IPS-18a (cell line): ENCODE results near the gene CYP19A1.

ENCODE experiments used
- H3K27ac ChIP-seq: one replicate; pipeline ENCODE4 v1.5.1; 2013; ENCODE audit warnings: low read length
- H3K27me3 ChIP-seq: one replicate; pipeline ENCODE4 v1.6.1; 2013; ENCODE audit warnings: mild to moderate bottlenecking, low read length; ENCODE audit not compliant: control insufficient read depth, insufficient read depth
- H3K36me3 ChIP-seq: one replicate; pipeline ENCODE4 v1.6.1; 2013; ENCODE audit warnings: low read depth, low read length; ENCODE audit not compliant: control insufficient read depth
- H3K4me1 ChIP-seq: one replicate; pipeline ENCODE4 v1.6.1; 2013; ENCODE audit warnings: low read depth, low read length; ENCODE audit not compliant: control insufficient read depth
- H3K4me3 ChIP-seq: one replicate; pipeline ENCODE4 v1.5.1; 2013; ENCODE audit warnings: low read length
- H3K9ac ChIP-seq: one replicate; pipeline ENCODE4 v1.6.1; 2013; ENCODE audit warnings: mild to moderate bottlenecking, low read length, moderate library complexity
- H3K9me3 ChIP-seq: one replicate; pipeline ENCODE4 v1.6.1; 2013; ENCODE audit warnings: low read depth, low read length; ENCODE audit not compliant: control insufficient read depth

CYP19A1 gene

GRCh38 chr15:51224428-51224827 lies 114.0 kb downstream of the CYP19A1 start:
- H3K4me3 ChIP-seq = no peak overlapping the region
- peaks cover 6% of the 10 kb centered on the region for H3K4me1 ChIP-seq
- H3K27ac ChIP-seq = no peak overlapping the region
- H3K36me3 ChIP-seq = no peaks in the 10 kb centered on the region
- H3K9ac ChIP-seq = no peak overlapping the region
- no peaks in the 10 kb centered on the region for H3K27me3 ChIP-seq
- H3K9me3 ChIP-seq = no peaks in the 10 kb centered on the region

GRCh38 chr15:51223771-51224229 lies 114.6 kb downstream of the CYP19A1 start:
- Histone ChIP-seq H3K4me3 (no peak overlapping the region), H3K36me3 (no peaks in the 10 kb centered on the region), H3K9ac (no peak overlapping the region), H3K4me1 (peaks cover 6% of the 10 kb centered on the region), H3K9me3 (no peaks in the 10 kb centered on the region), H3K27me3 (no peaks in the 10 kb centered on the region), H3K27ac (no peak overlapping the region)

DNA sequence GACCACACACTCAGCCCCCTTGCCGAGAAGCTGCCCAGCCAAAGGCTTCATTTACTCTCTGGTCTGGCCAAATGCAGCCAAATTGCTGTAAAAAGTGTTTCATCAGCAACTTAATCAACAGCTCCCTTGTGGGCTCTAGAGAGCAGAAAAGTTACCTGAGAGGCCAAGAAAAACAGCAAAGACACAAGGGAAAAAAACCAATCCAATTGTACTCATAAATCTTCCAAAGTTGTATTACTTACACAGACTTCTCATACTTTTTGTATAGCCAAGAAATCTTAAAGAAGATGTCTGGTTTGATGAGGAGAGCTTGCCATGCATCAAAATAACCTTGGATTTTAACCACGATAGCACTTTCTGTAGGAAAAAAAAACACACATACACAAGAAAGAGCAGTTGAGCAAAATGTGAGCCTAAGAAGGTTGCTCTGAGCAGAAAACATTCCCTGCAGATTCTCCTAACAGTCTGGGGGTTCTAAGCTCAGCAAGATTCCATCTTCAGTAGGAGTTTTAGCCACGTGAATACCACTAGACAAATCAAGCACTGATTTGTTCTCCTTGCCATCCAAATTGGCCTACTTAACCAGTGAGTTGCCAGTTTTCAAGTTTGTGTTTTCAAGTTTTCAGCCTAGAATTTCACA lies 120.0 kb downstream of the CYP19A1 start:
- no peaks in the 10 kb centered on the region for H3K36me3 ChIP-seq
- no peak overlapping the region for H3K27ac ChIP-seq
- H3K4me1 ChIP-seq = no peaks in the 10 kb centered on the region
- no peaks in the 10 kb centered on the region for H3K9me3 ChIP-seq
- H3K9ac ChIP-seq = no peak overlapping the region
- H3K27me3 ChIP-seq = no peaks in the 10 kb centered on the region
- H3K4me3 ChIP-seq = no peak overlapping the region

- no peak overlapping the region for H3K27ac ChIP-seq
- H3K4me1 ChIP-seq = no peaks in the 10 kb centered on the region
- no peaks in the 10 kb centered on the region for H3K36me3 ChIP-seq
- H3K4me3 ChIP-seq = no peak overlapping the region
- no peak overlapping the region for H3K9ac ChIP-seq
- no peaks in the 10 kb centered on the region for H3K9me3 ChIP-seq
- H3K27me3 ChIP-seq = no peaks in the 10 kb centered on the region
Measured at GRCh38 chr15:51212909-51213308, 125.5 kb downstream of the CYP19A1 start.

DNA sequence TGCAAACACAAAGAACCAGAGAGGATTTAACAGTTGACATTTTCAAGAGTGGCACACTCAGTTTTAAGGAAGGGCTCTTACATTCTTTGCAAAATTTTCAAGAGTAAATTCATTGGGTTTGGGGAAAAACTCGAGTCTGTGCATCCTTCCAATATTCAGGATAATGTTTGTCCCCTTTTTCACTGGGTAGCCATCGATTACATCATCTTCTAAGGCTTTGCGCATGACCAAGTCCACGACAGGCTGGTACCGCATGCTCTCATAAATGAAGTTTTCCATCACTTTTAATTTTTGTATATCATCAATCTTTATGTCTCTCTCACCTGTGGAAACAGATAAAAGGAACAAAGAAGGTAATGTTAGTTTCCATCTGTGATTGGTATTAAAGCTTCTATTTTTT lies 126.2 kb downstream of the CYP19A1 start:
- Histone ChIP-seq H3K4me1 (no peaks in the 10 kb centered on the region), H3K27ac (no peak overlapping the region), H3K9me3 (no peaks in the 10 kb centered on the region), H3K27me3 (no peaks in the 10 kb centered on the region), H3K36me3 (no peaks in the 10 kb centered on the region), H3K4me3 (no peak overlapping the region), H3K9ac (no peak overlapping the region)

DNA sequence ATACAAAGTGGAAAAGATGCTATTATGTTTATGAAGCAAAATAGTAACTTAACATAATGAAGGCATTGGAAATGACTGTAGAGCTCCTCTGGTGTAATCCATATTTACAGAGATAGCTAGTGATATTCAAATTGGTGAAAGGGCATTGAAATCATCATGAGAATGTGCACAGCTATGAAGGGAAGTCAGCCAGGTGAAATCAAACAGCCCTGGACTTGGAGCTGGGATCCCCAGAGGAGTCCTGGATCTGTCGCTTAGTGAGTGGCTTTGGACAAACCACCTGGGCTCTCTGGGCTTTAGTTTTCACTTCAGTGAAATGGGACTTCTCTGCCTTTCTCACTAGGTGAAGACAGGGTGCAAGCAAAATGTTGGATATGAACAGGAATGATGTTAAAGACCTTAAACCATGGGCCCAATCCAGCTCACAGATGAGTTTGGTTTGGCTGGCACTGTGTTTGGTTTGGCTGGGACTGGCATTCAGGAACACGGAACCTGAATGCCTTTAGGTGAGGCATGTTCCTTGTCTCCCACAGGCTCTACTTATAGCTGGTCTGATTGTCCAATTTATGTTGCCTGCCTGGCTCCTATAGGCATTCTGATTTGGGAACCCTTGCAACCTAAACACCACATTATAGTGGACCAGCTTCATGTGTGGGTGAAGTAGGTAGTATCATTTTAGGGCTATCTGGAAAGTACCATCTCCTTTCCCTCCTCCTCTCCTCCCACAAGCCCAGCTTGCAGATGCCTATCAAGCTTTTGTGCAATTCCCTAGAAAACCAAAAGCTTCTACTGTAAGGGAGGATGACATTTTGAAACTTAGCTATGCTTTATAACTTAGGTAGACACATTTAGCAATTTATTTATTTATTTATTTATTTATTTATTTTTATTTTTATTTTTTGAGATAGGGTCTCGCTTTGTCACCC lies 133.1 kb downstream of the CYP19A1 start:
- Histone ChIP-seq H3K4me1 (no peaks in the 10 kb centered on the region), H3K9me3 (no peaks in the 10 kb centered on the region), H3K27me3 (no peaks in the 10 kb centered on the region), H3K9ac (no peak overlapping the region), H3K4me3 (no peak overlapping the region), H3K27ac (no peak overlapping the region), H3K36me3 (no peaks in the 10 kb centered on the region)

GRCh38 chr15:51203797-51204196 lies 134.6 kb downstream of the CYP19A1 start:
- Histone ChIP-seq H3K27ac (no peak overlapping the region), H3K36me3 (no peaks in the 10 kb centered on the region), H3K4me3 (no peak overlapping the region), H3K4me1 (no peaks in the 10 kb centered on the region), H3K9ac (no peak overlapping the region), H3K27me3 (no peaks in the 10 kb centered on the region), H3K9me3 (no peaks in the 10 kb centered on the region)

DNA sequence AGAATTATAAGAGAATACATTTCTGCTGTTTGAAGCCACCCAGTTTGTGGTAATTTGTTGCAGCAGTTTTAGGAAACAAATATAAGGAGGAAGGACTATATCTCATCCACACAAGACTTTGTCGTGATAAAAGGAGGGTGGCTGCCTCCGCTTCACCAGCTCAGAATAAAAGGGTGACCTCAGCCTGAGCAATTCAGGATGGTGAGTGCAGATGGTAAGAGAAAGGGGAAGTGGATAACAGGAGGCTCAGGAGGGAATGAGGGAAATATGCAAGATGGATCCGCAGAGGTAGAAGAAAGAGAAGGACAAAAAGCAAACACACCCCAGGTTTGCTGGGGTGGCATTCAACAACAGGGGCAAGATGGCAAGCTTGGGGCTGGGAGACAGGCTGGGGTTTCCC lies 135.6 kb downstream of the CYP19A1 start:
- Histone ChIP-seq H3K4me1 (no peaks in the 10 kb centered on the region), H3K9me3 (no peaks in the 10 kb centered on the region), H3K9ac (no peak overlapping the region), H3K27ac (no peak overlapping the region), H3K4me3 (no peak overlapping the region), H3K27me3 (no peaks in the 10 kb centered on the region), H3K36me3 (no peaks in the 10 kb centered on the region)

GRCh38 chr15:51201581-51201980 lies 136.8 kb downstream of the CYP19A1 start:
- H3K27me3 ChIP-seq = no peaks in the 10 kb centered on the region
- no peaks in the 10 kb centered on the region for H3K36me3 ChIP-seq
- H3K9ac ChIP-seq = no peak overlapping the region
- no peaks in the 10 kb centered on the region for H3K9me3 ChIP-seq
- H3K4me3 ChIP-seq = no peak overlapping the region
- no peak overlapping the region for H3K27ac ChIP-seq
- no peaks in the 10 kb centered on the region for H3K4me1 ChIP-seq

DNA sequence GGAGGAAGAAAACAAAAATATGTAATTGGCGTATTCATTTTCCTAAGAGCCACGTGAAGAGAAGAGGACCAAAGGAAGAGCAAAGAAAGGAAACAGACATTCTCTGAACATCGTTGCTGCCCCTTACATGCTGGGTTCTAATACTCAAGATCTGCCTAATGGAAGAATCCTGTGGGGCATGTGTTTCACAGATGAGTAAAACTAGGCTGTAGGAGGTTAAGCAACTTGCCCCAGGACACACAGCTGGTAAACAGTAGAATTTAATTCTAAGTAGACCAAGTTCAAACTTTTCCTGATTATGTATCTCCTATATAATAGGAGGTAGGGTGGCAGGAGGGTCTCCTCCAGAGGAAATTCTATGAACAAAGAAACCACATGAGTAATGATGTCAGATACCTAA lies 137.6 kb downstream of the CYP19A1 start:
- H3K27me3 ChIP-seq = no peaks in the 10 kb centered on the region
- H3K27ac ChIP-seq = no peak overlapping the region
- H3K4me3 ChIP-seq = no peak overlapping the region
- no peaks in the 10 kb centered on the region for H3K9me3 ChIP-seq
- H3K9ac ChIP-seq = no peak overlapping the region
- no peaks in the 10 kb centered on the region for H3K36me3 ChIP-seq
- H3K4me1 ChIP-seq = no peaks in the 10 kb centered on the region

- Histone ChIP-seq H3K9ac (no peak overlapping the region), H3K27me3 (no peaks in the 10 kb centered on the region), H3K36me3 (no peaks in the 10 kb centered on the region), H3K27ac (no peak overlapping the region), H3K4me3 (no peak overlapping the region), H3K9me3 (no peaks in the 10 kb centered on the region), H3K4me1 (no peaks in the 10 kb centered on the region)
Measured at GRCh38 chr15:51199541-51199940, 138.9 kb downstream of the CYP19A1 start.
